GM12878 (cell line): ENCODE results near the gene CDKN1B. TPM values are rescaled to one million over a fixed set of nuclear protein-coding genes. Genes with fewer than 3 reads are reported as not detected.

Source experiments
- ATAC-seq: fragments of 200-7000 bp; cut with Tn5 transposase; 3 replicates; pipeline ENCODE4 v1.9.1; 2020; ENCODE audit warnings: mild to moderate bottlenecking, moderate library complexity
- BruUV-seq: library from RNA; stranded (reverse); fragments of 400-500 nt; replicated peaks from 2 replicates; lab custom pipeline; 2021; lab: Mats Ljungman, UMichigan
- CTCF ChIA-PET: fragments of 300-600 bp; sonication (Branson Sonifier 250); formaldehyde crosslinking; extraction: SDS; loops from one replicate; lab custom pipeline; 2021; ENCODE audit warnings: inconsistent platforms; lab: Yijun Ruan, JAX
- POLR2A ChIA-PET: fragments of 350-600 bp; formaldehyde crosslinking; extraction: SDS; loops from one replicate; lab custom pipeline; 2021; ENCODE audit warnings: inconsistent platforms; lab: Charles Lee
- RAD21 ChIA-PET: fragments of 300-600 bp; sonication (Branson Sonifier 250); formaldehyde crosslinking; loops from one replicate; lab custom pipeline; 2023; ENCODE audit warnings: antibody characterized with exemption; ENCODE audit not compliant: unreplicated experiment; lab: Charles Lee
- SMC1A ChIA-PET: fragments of 300-600 bp; sonication (Branson Sonifier 250); formaldehyde crosslinking; loops from one replicate; lab custom pipeline; 2023; ENCODE audit not compliant: unreplicated experiment, uncharacterized antibody; lab: Charles Lee
- DNase-seq: peaks from one replicate; pipeline ENCODE4 v3.0.0-alpha.2; 2011; ENCODE audit warnings: low read depth, low spot score
- FAIRE-seq: peaks from 3 replicates; lab custom pipeline; 2011; peaks lifted over from hg19 to GRCh38; lab: Jason Lieb, UNC
- H2AFZ ChIP-seq: 2 replicates; pipeline ENCODE4 v1.6.0; 2011; ENCODE audit warnings: low read depth, low read length, control low read depth; ENCODE audit not compliant: control insufficient read depth
- H3K27ac ChIP-seq: 2 replicates; pipeline ENCODE4 v1.5.1; 2011; ENCODE audit warnings: control low read depth; ENCODE audit not compliant: control insufficient read depth, insufficient read depth
- H3K27me3 ChIP-seq, 2 experiments: replicated peaks in 1 of 2; 2 replicates each; pipeline versions ENCODE4 v1.6.0 to v1.6.1; 2011; ENCODE audit warnings: low read length in 1 of 2; ENCODE audit not compliant: control insufficient read depth in 2 of 2, insufficient read depth in 2 of 2
- H3K36me3 ChIP-seq, 2 experiments: 2 replicates each; pipeline ENCODE4 v1.5.1; 2011; ENCODE audit warnings: low read length in 1 of 2; ENCODE audit not compliant: control insufficient read depth in 2 of 2, insufficient read depth in 2 of 2
- H3K4me1 ChIP-seq: 2 replicates; pipeline ENCODE4 v1.6.1; 2011; ENCODE audit warnings: mild to moderate bottlenecking, low read length, moderate library complexity, mixed read lengths; ENCODE audit not compliant: control insufficient read depth, insufficient read depth
- H3K4me2 ChIP-seq: 2 replicates; pipeline ENCODE4 v1.6.0; 2011; ENCODE audit warnings: control low read depth; ENCODE audit not compliant: control insufficient read depth, insufficient read depth
- H3K4me3 ChIP-seq: fragments of 200-600 bp; sonication (generic); 2 replicates; pipeline ENCODE4 v1.5.1; 2016
- H3K79me2 ChIP-seq: 2 replicates; pipeline ENCODE4 v1.6.0; 2011; ENCODE audit warnings: low read length; ENCODE audit not compliant: control insufficient read depth, insufficient read depth
- H3K9ac ChIP-seq: 2 replicates; pipeline ENCODE4 v1.8.0; 2011; ENCODE audit warnings: low read length, control low read depth, mixed read lengths; ENCODE audit not compliant: control insufficient read depth, insufficient read depth
- H3K9me3 ChIP-seq: replicated peaks from 3 replicates; pipeline ENCODE4 v1.5.1; 2011; ENCODE audit warnings: mild to moderate bottlenecking, low read length; ENCODE audit not compliant: control insufficient read depth, insufficient read depth
- H4K20me1 ChIP-seq: 2 replicates; pipeline ENCODE4 v1.6.0; 2011; ENCODE audit not compliant: control insufficient read depth, insufficient read depth
- FOXK2 ChIP-seq: fragments of 450-650 bp; IDR thresholded peaks from 2 replicates; pipeline ENCODE4 v1.6.1; 2017; ENCODE audit warnings: mild to moderate bottlenecking, moderate library complexity
- WRNIP1 ChIP-seq: IDR thresholded peaks from 2 replicates; pipeline ENCODE4 v1.6.1; 2011; ENCODE audit warnings: low read depth, low read length, improper control_type of control experiment, borderline replicate concordance
- WGBS: methylation state at CpG from one replicate; pipeline ENCODE4 v1.1.6; 2016; ENCODE audit warnings: low lambda C conversion rate; ENCODE audit not compliant: insufficient replicate concordance, insufficient coverage; ENCODE audit errors: missing lambda C conversion rate; 5-methylcytosine and 5-hydroxymethylcytosine counted together
- in situ Hi-C: fragments of 300-500 bp; cut with MboI; formaldehyde crosslinking; loops from 9 replicates; pipeline ENCODE4 v1.14.3; 2018; ENCODE audit warnings: mixed read lengths
- intact Hi-C: fragments of 100-400 bp; cut with micrococcal nuclease; formaldehyde crosslinking; loops from one replicate; pipeline ENCODE4 v1.14.2; 2022; ENCODE audit not compliant: unreplicated experiment
- polyA plus RNA-seq, 11 experiments: library from polyadenylated mRNA; depleted of rRNA in 4 of 11; unstranded in 6 of 11; stranded (reverse) in 5 of 11; fragments of >200 nt; fragmentation: Nextera tagmentation in 4 of 11; fragmentation: Illumina TruSeq in 1 of 11; extraction: Ambion mirVana in 4 of 11; extraction: Trizol in 1 of 11; gene quantifications; 1 replicate in 1 of 11; 2 replicates in 10 of 11; pipeline versions ENCODE4 v1.2.1 to v1.2.3, GENCODE V29; 2011 to 2016; ENCODE audit warnings: inconsistent platforms in 2 of 11, missing spikeins in 2 of 11, low read depth in 1 of 11
- total RNA-seq, 4 experiments: library from RNA; depleted of rRNA in 3 of 4; stranded (reverse); fragments of >200 nt in 3 of 4; fragmentation: Illumina TruSeq in 1 of 4; extraction: Trizol in 1 of 4; gene quantifications; 2 replicates each; pipeline versions ENCODE4 v1.2.1 to v1.2.3, GENCODE V29; 2013 to 2021
- TF ChIP-seq, protein P1 (sequence below): fragments of 450-650 bp; IDR thresholded peaks from 2 replicates; pipeline ENCODE4 v1.6.1; 2016; ENCODE audit warnings: mild to moderate bottlenecking

Gene CDKN1B
- total and polyA plus RNA-seq, 10 of the 15 experiments (the other 5 are each of a cell fraction or from before 2014, with no cell fraction given), result 4.2 to 39.1 (median 23.1) TPM

GRCh38 chr12:12720672-12721161 lies 3.5 kb downstream of the CDKN1B start:
- no TSS peak for BruUV-seq
- peak overlapping the region; percentile 97 for H3K9ac ChIP-seq
- no peak for ATAC-seq
- ChIA-PET RAD21 (interaction anchor here (0.7 to 1.7 kb wide), 4 partner anchors 16 to 139 kb away, joined by 3 to 4 read pairs (median 4); no protein-coding TSS in a partner anchor), CTCF (interaction anchor here (1.0 to 3.4 kb wide), 3 partner anchors 16 to 75 kb away, joined by 3 to 33 read pairs (median 5); no protein-coding TSS in a partner anchor), SMC1A (interaction anchor here (1.2 to 3.3 kb wide), 4 partner anchors 15 to 112 kb away, joined by 3 to 26 read pairs (median 4); no protein-coding TSS in a partner anchor), POLR2A (interaction anchor here (0.9 to 3.1 kb wide), 4 partner anchors 16 to 363 kb away, joined by 3 to 18 read pairs (median 3); no protein-coding TSS in a partner anchor)
- peaks cover 6% of the 10 kb centered on the region; the same call in 1 of the 2 replicates for H3K4me1 ChIP-seq
- peaks cover 86% of the 10 kb centered on the region for H3K79me2 ChIP-seq
- in situ Hi-C loops (no loop called here), intact Hi-C loops (loop anchor here (5.0 to 10.0 kb wide), 3 partner anchors 1066 to 1674 kb away; no protein-coding TSS in a partner anchor)
- TF ChIP-seq, protein P1, sequence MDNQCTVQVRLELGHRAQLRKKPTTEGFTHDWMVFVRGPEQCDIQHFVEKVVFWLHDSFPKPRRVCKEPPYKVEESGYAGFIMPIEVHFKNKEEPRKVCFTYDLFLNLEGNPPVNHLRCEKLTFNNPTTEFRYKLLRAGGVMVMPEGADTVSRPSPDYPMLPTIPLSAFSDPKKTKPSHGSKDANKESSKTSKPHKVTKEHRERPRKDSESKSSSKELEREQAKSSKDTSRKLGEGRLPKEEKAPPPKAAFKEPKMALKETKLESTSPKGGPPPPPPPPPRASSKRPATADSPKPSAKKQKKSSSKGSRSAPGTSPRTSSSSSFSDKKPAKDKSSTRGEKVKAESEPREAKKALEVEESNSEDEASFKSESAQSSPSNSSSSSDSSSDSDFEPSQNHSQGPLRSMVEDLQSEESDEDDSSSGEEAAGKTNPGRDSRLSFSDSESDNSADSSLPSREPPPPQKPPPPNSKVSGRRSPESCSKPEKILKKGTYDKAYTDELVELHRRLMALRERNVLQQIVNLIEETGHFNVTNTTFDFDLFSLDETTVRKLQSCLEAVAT, result peak; percentile 9; the same call in 1 of the 2 replicates
- TF ChIP-seq WRNIP1 (0 out of 2 replicates have a peak, but pooled peaks have one; percentile 83), FOXK2 (no peak)
- H3K4me2 ChIP-seq, result peak overlapping the region; percentile 95
- no peaks in the 10 kb centered on the region for H3K9me3 ChIP-seq
- no peak overlapping the region for H2AFZ ChIP-seq
- H3K27me3 ChIP-seq, result no peaks in the 10 kb centered on the region
- FAIRE-seq, result no peak
- 13% methylated on average over 4 of the region's 4 CpGs for WGBS
- H3K27ac ChIP-seq, result peak overlapping the region; percentile 97
- no peaks in the 10 kb centered on the region for H4K20me1 ChIP-seq
- H3K4me3 ChIP-seq, result peak overlapping the region; percentile 97
- peaks cover 0 to 6% of the 10 kb centered on the region in 2 experiments; a peak in 1 of 4 replicates for H3K36me3 ChIP-seq
- DNase-seq, result no peak
